KOPT-K1 (cell line): ENCODE measurements around the gene CEP112.
"Not testable (repeated sequence)": the region's sequence is repeated elsewhere in the genome, so short reads cannot be mapped to it uniquely, and the experiment has no call there.

Source experiments
- H3K27ac ChIP-seq: fragments of 200-600 bp; sonication (generic); 2 replicates; pipeline ENCODE4 v1.5.1; 2016; ENCODE audit warnings: antibody characterized with exemption, mild to moderate bottlenecking, low read depth, low read length; ENCODE audit not compliant: poor library complexity, severe bottlenecking
- H3K36me3 ChIP-seq: fragments of 200-600 bp; sonication (generic); 2 replicates; pipeline ENCODE4 v1.5.1; 2017; ENCODE audit warnings: antibody characterized with exemption, mild to moderate bottlenecking, low read length, moderate library complexity; ENCODE audit not compliant: insufficient read depth
- H3K9me3 ChIP-seq: fragments of 200-600 bp; sonication (generic); 2 replicates; pipeline ENCODE4 v1.5.1; 2017; ENCODE audit warnings: antibody characterized with exemption, low read length, mild to moderate bottlenecking; ENCODE audit not compliant: insufficient read depth, poor library complexity, severe bottlenecking

CEP112 gene

GRCh38 chr17:65699459-65699858 is 492.5 kb downstream of the CEP112 start:
- H3K36me3 ChIP-seq: no peaks in the 10 kb centered on the region
- no peaks in the 10 kb centered on the region for H3K9me3 ChIP-seq
- H3K27ac ChIP-seq: no peak overlapping the region

DNA sequence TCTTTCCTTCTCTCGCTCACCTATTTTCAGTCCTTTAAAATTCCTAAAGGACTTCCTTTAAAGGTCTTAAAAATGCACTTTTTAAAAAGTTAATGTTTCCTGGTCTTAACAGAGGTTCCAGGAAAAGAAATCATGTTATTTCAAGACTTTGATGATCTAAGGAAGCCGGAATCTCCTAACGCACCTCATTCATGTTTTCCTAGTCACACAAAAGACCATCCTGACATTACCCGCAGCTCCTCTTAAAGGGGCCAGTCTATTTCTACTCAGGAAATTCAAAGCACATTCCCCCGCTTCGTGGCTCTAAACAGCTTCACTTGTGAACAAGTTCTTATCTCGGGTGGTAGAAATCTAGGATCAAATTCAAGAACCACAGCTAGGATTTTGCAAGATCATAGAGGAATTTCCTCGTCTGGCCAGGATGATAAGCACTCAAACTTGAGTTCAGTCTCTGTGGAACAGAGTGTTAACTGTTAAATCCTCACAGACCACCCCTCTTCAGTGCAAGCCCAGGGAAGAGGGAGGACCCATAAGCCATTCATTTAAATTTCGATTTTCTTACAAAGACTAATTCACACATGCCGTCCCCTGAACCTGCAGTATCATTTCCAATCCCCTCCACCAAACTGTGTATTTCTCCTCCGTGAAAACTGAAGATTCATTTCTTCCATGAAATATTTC is 493.4 kb downstream of the CEP112 start:
- Histone ChIP-seq H3K9me3 (no peaks in the 10 kb centered on the region), H3K36me3 (no peaks in the 10 kb centered on the region), H3K27ac (no peak overlapping the region)

- Histone ChIP-seq H3K27ac (no peak overlapping the region), H3K36me3 (no peaks in the 10 kb centered on the region), H3K9me3 (no peaks in the 10 kb centered on the region)
Observed at GRCh38 chr17:65697661-65698060, 494.3 kb downstream of the CEP112 start.

DNA sequence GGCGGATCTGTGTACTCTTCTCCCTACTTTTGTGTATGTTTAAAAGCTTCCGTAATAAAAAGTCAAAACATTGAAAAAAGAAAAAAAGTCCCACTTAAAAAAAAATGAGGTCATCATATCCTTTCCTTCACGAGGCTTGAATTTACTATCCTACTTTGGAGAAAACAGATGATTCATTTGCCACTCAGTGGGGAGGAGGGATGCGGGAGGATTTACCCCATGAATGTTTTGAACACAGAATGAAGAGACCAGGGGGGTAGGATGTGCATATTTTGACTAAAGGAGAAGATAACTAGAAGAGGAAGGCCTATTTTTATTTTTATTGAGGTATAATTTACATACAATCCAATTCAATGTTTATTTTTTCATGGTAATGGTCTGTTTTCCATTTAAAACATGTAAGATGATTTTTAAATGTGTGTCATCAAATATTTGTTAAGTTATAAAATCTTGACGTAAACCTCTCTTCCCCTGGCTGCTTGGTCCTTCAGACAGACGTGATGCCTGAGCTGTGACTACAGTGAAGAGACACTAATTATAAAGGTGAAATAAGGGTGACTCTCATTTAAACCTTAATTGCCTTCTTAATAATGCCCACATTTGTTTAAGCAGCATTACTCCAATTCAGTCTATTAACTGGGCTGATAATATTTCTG is 495.1 kb downstream of the CEP112 start:
- Histone ChIP-seq H3K9me3 (no peaks in the 10 kb centered on the region), H3K27ac (no peak overlapping the region), H3K36me3 (no peaks in the 10 kb centered on the region)

DNA sequence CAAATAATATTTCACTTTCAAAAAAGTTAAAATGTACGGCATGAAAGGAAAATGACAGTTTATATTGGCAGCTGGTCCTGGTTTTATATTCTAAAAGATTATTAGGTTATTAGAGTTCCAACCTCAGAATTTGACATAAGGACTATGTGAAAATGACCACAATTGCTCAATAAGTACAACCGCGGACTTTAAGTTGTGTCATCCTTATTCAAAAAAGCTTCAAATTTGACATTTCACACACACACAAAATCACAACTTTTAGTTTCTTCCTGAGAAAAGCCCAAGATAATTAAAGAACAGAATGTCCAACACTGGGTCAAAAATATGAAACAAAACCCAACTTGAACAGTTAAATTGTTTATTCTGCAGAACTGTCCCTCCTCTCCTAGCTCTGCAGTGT is 497.3 kb downstream of the CEP112 start:
- Histone ChIP-seq H3K9me3 (no peaks in the 10 kb centered on the region), H3K36me3 (no peaks in the 10 kb centered on the region)

DNA sequence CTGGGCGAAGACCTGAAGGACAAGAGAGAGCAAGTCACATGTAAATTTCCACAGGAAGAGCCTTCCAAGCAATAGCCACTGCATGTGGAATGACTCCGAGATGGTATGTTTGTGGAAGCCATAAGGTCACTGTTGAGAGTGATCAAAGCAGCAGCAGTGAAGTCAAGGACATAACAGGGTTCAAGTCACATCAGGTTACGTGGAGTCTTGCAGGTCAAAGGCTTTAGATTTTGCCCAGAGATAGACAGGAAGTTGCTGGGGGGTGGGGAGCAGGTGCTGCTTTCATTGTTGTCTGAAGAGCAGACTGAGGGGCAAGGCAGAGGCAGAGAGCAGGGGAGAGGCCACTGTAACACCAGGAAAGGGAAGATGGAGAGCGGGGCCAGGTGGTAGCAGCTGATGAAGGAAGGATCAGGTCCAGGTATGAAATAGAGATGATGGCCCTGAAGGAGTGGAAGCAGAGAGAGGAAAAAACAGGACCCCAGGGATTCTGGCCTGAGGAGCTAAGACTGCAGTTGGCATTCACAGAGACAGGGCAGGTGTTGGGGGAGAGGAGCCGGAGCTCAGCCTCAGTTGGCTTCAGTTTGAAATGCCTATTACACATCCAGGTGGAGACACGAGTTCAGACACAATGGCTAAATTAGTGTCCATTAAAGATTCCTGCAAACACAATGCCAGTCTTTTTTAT is 501.2 kb downstream of the CEP112 start:
- Histone ChIP-seq H3K36me3 (no peaks in the 10 kb centered on the region), H3K27ac (peak overlapping the region; percentile 7), H3K9me3 (no peaks in the 10 kb centered on the region)

More for the DNA sequence above, 497.3 kb downstream of the CEP112 start:
- no peak overlapping the region for H3K27ac ChIP-seq

GRCh38 chr17:65688307-65688706 is 503.6 kb downstream of the CEP112 start:
- Histone ChIP-seq H3K27ac (no peak overlapping the region), H3K36me3 (no peaks in the 10 kb centered on the region), H3K9me3 (no peaks in the 10 kb centered on the region)

- Histone ChIP-seq H3K27ac (no peak overlapping the region), H3K9me3 (no peaks in the 10 kb centered on the region), H3K36me3 (no peaks in the 10 kb centered on the region)
Observed at GRCh38 chr17:65685110-65685509, 506.8 kb downstream of the CEP112 start.

DNA sequence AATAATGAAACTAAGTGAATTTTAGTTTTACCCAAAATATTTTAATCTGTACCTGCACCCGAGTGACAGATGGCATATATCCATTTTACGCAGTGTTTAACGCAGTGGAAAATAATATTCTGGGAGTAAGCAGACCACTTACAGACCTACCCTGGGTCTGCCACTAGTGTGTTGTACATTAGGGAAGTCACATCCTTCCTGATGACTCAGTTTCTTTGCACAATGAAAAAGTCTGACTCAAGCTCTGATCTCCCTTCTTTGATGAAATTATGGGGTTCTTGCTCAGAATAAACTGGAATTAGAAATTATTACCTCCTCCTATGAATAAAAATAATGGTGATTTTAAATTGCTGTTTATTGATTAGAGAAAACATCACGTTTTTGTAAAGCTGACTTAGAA is 507.3 kb downstream of the CEP112 start:
- H3K36me3 ChIP-seq: no peaks in the 10 kb centered on the region
- H3K27ac ChIP-seq: no peak overlapping the region
- no peaks in the 10 kb centered on the region for H3K9me3 ChIP-seq

GRCh38 chr17:65683428-65683827 is 508.5 kb downstream of the CEP112 start:
- Histone ChIP-seq H3K36me3 (no peaks in the 10 kb centered on the region), H3K27ac (no peak overlapping the region), H3K9me3 (no peaks in the 10 kb centered on the region)

GRCh38 chr17:65681763-65682162 is 510.2 kb downstream of the CEP112 start:
- not testable (repeated sequence) for H3K9me3 ChIP-seq, H3K27ac ChIP-seq, H3K36me3 ChIP-seq

- Histone ChIP-seq H3K9me3 (no peaks in the 10 kb centered on the region), H3K27ac (no peak overlapping the region), H3K36me3 (no peaks in the 10 kb centered on the region)
Observed at GRCh38 chr17:65679165-65679845, 512.6 kb downstream of the CEP112 start.

DNA sequence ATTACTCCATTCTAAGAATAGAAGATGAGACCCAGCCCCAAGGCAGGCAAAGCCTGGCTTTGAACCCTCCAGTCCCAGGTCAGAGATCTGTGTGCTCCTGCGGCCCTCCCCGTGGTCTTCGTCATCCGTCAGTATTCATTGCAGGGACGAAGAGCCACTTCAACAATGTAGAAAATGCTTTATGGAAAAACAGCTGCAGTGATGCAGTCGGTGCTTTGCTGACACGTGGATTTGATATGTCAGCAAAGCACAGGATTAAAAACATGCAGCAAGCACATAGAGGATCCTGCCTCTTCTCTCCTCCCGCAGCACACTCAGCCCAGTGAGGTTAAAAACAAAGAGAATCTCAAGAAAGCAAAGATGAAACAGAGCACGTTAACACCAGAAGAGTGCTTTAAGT is 513.4 kb downstream of the CEP112 start:
- H3K27ac ChIP-seq: no peak overlapping the region
- H3K36me3 ChIP-seq: no peaks in the 10 kb centered on the region

DNA sequence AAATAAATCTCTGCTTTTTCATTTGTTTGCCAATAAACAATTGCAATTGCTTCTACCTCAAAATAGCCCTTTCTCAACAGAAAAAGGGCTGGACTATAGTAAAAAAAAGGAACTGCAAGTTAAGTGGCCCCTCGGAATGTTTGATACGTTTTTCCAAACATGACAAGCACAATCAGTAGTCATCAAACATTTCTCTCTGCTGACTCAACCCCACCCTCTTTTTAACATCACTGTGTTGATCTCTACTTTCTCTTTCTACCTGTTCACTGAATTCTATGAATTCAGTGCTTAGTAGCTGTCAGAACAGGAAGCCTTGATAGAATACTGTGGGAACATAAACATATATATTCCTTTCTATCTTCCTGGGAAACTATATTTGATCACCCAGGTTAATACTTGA is 514.0 kb downstream of the CEP112 start:
- H3K9me3 ChIP-seq: no peaks in the 10 kb centered on the region
- no peak overlapping the region for H3K27ac ChIP-seq
- H3K36me3 ChIP-seq: no peaks in the 10 kb centered on the region

More for the DNA sequence above, 513.4 kb downstream of the CEP112 start:
- H3K9me3 ChIP-seq: no peaks in the 10 kb centered on the region
